ENCODE measurements around the gene RAPH1. TPM values are rescaled to one million over a fixed set of nuclear protein-coding genes. Genes with fewer than 3 reads are reported as not detected.

RAPH1 gene
- total RNA-seq, 6 experiments from 2014 or later: 23.0 to 91.5 (median 53.4) TPM

- TF ChIP-seq CTCF (IDR thresholded peaks at IDR 0.05) (no peak), POLR2A (IDR thresholded peaks at IDR 0.05) (no peak)
- peak in 1 of 4 donors; percentile 16 for ATAC-seq
- H3K4me1 ChIP-seq: peaks cover 0 to 82% (median 11%) of the 10 kb centered on the region in 4 donors
These were observed 34.8 kb downstream of the RAPH1 start for GRCh38 chr2:203500297-203500696.

GRCh38 chr2:203498161-203498560 lies 36.9 kb downstream of the RAPH1 start:
- no peak overlapping the region for H3K4me3 ChIP-seq
- H3K9me3 ChIP-seq: no peaks in the 10 kb centered on the region
- ATAC-seq (peak; percentile 35 to 71 (median 46)), DNase-seq (no peak)
- peaks cover 0 to 16% (median 0%) of the 10 kb centered on the region in 4 donors for H3K36me3 ChIP-seq
- intact Hi-C loops (cut with DNase I): no loop called here
- H3K4me1 ChIP-seq: peaks cover 0 to 72% (median 5%) of the 10 kb centered on the region in 4 donors
- 23% methylated on average over 4 of the region's 4 CpGs for WGBS (ENCODE audit: insufficient coverage, low coverage, low lambda C conversion rate, missing lambda C conversion rate)
- no peak for TF ChIP-seq CTCF (IDR thresholded peaks at IDR 0.05)
- TF ChIP-seq POLR2A (IDR thresholded peaks at IDR 0.05): no peak
- H3K27me3 ChIP-seq: no peaks in the 10 kb centered on the region
- H3K27ac ChIP-seq: peak overlapping the region in 2 of 3 donors; percentile 17 to 36

More at GRCh38 chr2:203500297-203500696, 34.8 kb downstream of the RAPH1 start:
- no peaks in the 10 kb centered on the region for H3K27me3 ChIP-seq
- 63% methylated on average over 2 of the region's 2 CpGs for WGBS (ENCODE audit: insufficient coverage, low coverage, low lambda C conversion rate, missing lambda C conversion rate)
- no peak overlapping the region for H3K27ac ChIP-seq
- H3K9me3 ChIP-seq: no peaks in the 10 kb centered on the region
- intact Hi-C loops (cut with DNase I): no loop called here
- no peaks in the 10 kb centered on the region for H3K36me3 ChIP-seq
- no peak overlapping the region for H3K4me3 ChIP-seq
- no peak for DNase-seq

- H3K4me1 ChIP-seq: peaks cover 0 to 54% (median 4%) of the 10 kb centered on the region in 4 donors
- no peaks in the 10 kb centered on the region for H3K27me3 ChIP-seq
- TF ChIP-seq POLR2A (IDR thresholded peaks at IDR 0.05) (no peak), CTCF (IDR thresholded peaks at IDR 0.05) (no peak)
- no peak for DNase-seq
- no peak for ATAC-seq
- intact Hi-C loops (cut with DNase I): no loop called here
- no peak overlapping the region for H3K4me3 ChIP-seq
- no peak overlapping the region for H3K27ac ChIP-seq
- H3K36me3 ChIP-seq: peaks cover 0 to 47% (median 7%) of the 10 kb centered on the region in 4 donors
- no peaks in the 10 kb centered on the region for H3K9me3 ChIP-seq
- WGBS (ENCODE audit: insufficient coverage, low coverage, low lambda C conversion rate, missing lambda C conversion rate): 74% methylated on average over 2 of the region's 2 CpGs
These were observed 42.1 kb downstream of the RAPH1 start for GRCh38 chr2:203492965-203493364.

GRCh38 chr2:203490391-203490790 lies 44.7 kb downstream of the RAPH1 start:
- H3K27me3 ChIP-seq: no peaks in the 10 kb centered on the region
- ATAC-seq (peak; percentile 25 to 63 (median 56)), DNase-seq (no peak)
- H3K27ac ChIP-seq: no peak overlapping the region
- peaks cover 0 to 40% (median 0%) of the 10 kb centered on the region in 4 donors for H3K4me1 ChIP-seq
- intact Hi-C loops (cut with DNase I): no loop called here
- peaks cover 0 to 62% (median 12%) of the 10 kb centered on the region in 4 donors for H3K36me3 ChIP-seq
- no peaks in the 10 kb centered on the region for H3K9me3 ChIP-seq
- H3K4me3 ChIP-seq: no peak overlapping the region
- 57% methylated on average over 3 of the region's 3 CpGs for WGBS (ENCODE audit: insufficient coverage, low coverage, low lambda C conversion rate, missing lambda C conversion rate)
- TF ChIP-seq CTCF (IDR thresholded peaks at IDR 0.05) (no peak), POLR2A (IDR thresholded peaks at IDR 0.05) (no peak)
